ENCODE results near the gene GNG13.
"Not testable (repeated sequence)": the region's sequence is repeated elsewhere in the genome, so short reads cannot be mapped to it uniquely, and the experiment has no call there.

The GNG13 gene

GRCh38 chr16:760545-761343 is 39.8 kb downstream of the GNG13 start, which contains the start of gene MSLN:
Gene MSLN (plus strand): TSS chr16:760734. CDS start chr16:762681, 1,947 bp downstream.
- no peak for DNase-seq

- no peak for DNase-seq
Observed at GRCh38 chr16:760065-760464, 40.5 kb downstream of the GNG13 start.

GRCh38 chr16:759110-759910 is 41.2 kb downstream of the GNG13 start:
- no peak for DNase-seq

GRCh38 chr16:756428-756827 is 44.1 kb downstream of the GNG13 start:
- DNase-seq: no peak

DNA sequence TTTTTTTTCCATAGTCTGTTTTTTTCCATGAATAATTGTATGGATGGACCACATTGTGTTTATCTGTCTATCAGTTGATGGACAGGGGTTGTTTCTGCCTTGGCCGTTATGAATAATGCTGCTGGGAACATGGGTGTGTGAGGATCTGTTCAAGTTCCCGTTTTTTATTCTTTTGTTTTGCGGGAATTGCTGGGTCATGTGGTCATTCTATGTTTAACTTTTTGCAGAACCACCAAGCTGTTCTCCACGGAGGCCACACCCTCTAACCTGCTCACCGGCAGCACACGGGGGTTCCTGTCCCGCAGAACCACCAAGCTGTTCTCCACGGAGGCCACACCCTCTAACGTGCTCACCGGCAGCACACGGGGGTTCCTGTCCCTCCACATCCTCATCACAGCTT is 45.9 kb downstream of the GNG13 start:
- no peak for DNase-seq

DNA sequence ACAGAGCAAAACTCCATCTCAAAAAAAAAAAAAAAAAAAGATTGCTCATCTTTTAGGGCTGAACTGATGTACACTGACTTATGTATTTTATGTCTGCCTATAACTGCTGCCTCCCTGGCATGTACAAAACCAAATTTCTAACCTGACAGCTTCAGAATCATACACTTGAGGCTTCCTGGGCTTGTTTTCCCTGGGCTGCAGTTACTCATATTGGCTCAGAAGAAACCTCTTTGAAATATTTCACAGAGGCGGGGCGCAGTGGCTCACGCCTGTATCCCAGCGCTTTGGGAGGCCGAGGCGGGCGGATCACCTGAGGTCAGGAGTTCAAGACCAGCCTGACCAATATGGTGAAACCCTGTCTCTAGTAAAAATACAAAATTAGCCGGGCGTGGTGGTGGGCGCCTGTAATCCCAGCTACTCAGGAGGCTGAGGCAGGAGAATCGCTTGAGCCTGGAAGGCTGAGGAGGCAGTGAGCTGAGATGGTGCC is 46.4 kb downstream of the GNG13 start:
- DNase-seq: not testable (repeated sequence)

DNA sequence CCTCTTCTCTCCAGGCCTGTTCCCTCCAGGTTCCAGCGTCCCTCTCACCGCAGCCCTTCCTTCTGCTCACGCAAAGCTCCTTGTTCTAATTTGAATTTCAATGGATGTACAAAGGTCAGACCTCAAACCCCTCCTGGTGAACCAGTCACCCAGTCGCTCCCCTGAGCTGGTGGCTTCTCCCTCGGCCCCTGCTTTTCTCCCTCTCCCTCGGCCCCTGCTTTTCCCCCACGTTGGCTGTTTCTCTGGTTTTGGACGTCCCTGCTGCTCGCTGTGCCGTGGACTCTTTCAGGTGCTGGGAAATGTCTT is 48.6 kb downstream of the GNG13 start:
- DNase-seq: no peak

DNA sequence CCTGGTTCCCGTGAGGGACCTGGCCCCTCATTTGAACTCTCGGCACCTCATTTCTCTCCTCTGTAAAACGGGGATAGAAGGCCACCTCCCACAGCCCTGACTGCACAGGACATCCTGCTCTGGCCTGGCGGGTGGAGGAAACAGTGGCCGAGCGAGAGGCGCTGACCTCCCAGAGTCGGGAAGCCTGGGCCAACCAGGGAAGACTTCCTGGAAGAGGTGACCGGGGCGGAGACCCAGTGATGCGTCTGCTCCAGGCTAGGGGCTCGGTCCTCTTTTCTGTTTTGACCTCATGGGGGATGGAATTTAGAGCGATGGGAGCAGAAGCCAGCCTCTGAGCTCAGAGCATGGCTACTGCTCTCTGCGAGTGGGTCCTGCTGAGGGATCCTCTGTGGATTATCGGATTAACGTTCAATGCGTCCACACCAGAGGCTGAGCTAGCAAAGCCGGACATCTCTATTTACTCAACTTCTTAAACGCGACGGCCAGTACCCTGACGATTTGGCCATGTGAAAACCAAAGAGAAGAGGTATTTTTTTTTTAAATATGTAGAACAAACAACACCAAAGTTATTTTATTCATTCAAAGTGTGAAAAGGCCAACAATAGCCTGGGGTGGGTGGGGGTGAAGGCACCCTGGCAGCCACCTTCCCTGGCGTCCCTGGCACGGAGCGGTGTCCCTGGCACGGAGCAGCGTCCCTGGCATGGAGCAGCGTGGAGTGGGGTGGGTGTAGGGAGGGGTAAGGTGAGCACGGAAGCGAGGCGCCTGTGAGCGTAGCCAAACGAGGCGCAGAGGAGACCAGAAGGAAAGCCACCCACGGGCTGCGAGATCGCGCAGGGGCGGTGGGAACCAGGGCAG is 49.2 kb downstream of the GNG13 start:
- DNase-seq: no peak

DNA sequence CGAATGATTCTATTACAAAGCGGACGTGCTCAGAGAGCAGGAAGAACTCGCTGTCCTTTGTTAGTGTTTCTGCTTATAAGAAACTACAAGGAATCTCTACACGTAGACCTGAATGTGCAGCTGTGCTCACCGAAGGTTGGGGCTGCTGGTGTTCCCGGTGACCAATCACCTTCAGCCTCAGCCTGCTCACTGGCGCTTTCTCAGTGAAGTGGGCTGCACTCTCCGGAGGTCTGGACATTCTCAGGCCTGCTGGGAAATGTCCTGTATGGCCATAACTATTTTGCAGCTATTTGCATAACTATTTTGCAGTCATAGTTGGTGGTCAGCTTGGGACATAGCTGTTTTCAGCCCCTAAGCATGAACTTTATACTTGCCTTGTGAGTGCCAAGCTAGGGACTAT is 50.0 kb downstream of the GNG13 start:
- no peak for DNase-seq

DNA sequence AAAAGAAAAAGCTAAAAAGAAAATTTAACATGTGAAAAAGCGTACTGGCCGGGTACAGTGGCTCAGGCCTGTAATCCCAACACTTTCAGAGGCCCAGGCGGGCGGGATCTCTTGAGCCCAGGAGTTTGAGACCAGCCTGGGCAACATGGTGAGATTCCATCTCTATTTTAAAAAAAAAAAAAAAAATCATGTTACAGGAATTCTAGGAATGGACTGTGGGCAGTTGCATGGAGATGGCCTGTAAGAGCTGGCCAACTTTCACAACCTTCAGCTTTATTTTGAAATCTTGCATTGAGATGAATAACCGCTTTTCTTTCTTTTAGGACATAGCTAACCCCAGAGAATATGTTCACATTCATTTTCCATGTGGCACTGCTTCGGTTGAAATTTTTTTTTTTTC is 51.5 kb downstream of the GNG13 start:
- no peak for DNase-seq
